Sigmoid colon (tissue), 7 donors: ENCODE measurements around the gene RNF10. TPM values are rescaled to one million over a fixed set of nuclear protein-coding genes. Genes with fewer than 3 reads are reported as not detected.

Experiments used
- DNase-seq: peaks from one replicate; pipeline ENCODE4 v3.0.0-alpha.2; 2019
- H3K27ac ChIP-seq, 4 donors: fragments of 200-600 bp; sonication (generic); one replicate each; pipeline ENCODE4 v1.5.1; 2016 to 2019; ENCODE audit warnings: mild to moderate bottlenecking in 1 of 4
- H3K27me3 ChIP-seq, 3 donors: fragments of 200-600 bp; sonication (generic); one replicate each; pipeline ENCODE4 v1.5.1; 2019; ENCODE audit warnings: mild to moderate bottlenecking in 1 of 3
- H3K36me3 ChIP-seq, 4 donors: fragments of 200-600 bp; sonication (generic); one replicate each; pipeline ENCODE4 v1.5.1; 2016 to 2019
- H3K4me1 ChIP-seq, 4 donors: fragments of 200-600 bp; sonication (generic); one replicate each; pipeline ENCODE4 v1.5.1; 2017 to 2019
- H3K4me3 ChIP-seq, 4 donors: fragments of 200-600 bp; sonication (generic); one replicate each; pipeline ENCODE4 v1.5.1; 2017 to 2019; ENCODE audit warnings: mild to moderate bottlenecking in 2 of 4, moderate library complexity in 1 of 4
- H3K9me3 ChIP-seq, 4 donors: fragments of 200-600 bp in 3 of 4; sonication (generic) in 3 of 4; one replicate each; pipeline versions ENCODE4 v1.5.1 to v1.6.1; 2013 to 2019
- CTCF ChIP-seq, 4 experiments: fragments of 450-650 bp in 3 of 4; fragments of 200-600 bp in 1 of 4; IDR thresholded peaks; one replicate each; pipeline ENCODE4 v1.5.1; 2016 to 2019; ENCODE audit warnings: antibody characterized with exemption in 4 of 4, mild to moderate bottlenecking in 3 of 4, moderate library complexity in 2 of 4
- EP300 ChIP-seq, 4 donors: sonication (generic); formaldehyde crosslinking; IDR thresholded peaks; one replicate each; pipeline ENCODE4 v1.6.1; 2017; ENCODE audit warnings: antibody characterized with exemption in 4 of 4
- POLR2A ChIP-seq, 2 donors: fragments of 450-650 bp; IDR thresholded peaks; one replicate each; pipeline ENCODE4 v1.6.1; 2016; ENCODE audit warnings: antibody characterized with exemption in 2 of 2, mild to moderate bottlenecking in 2 of 2, moderate library complexity in 2 of 2
- POLR2AphosphoS5 ChIP-seq, 4 donors: sonication (generic); formaldehyde crosslinking; IDR thresholded peaks; one replicate each; pipeline ENCODE4 v1.6.1; 2017; ENCODE audit warnings: antibody characterized with exemption in 4 of 4
- WGBS, 2 donors: extraction: QIAGEN DNeasy Blood & Tissue Kit; methylation state at CpG; one replicate each; pipeline ENCODE4 v1.1.7; 2013; 5-methylcytosine and 5-hydroxymethylcytosine counted together
- intact Hi-C: fragments of 100-400 bp; cut with DNase I; formaldehyde crosslinking; loops from one replicate; pipeline ENCODE4 v1.15.1; 2023
- polyA plus RNA-seq, 3 donors: library from polyadenylated mRNA; stranded (reverse); fragments of 200-250 nt; gene quantifications; one replicate each; pipeline ENCODE4 v1.2.3, GENCODE V29; 2013
- total RNA-seq, 4 donors: library from RNA; depleted of rRNA; stranded (reverse); fragments of >200 nt; gene quantifications; one replicate each; pipeline ENCODE4 v1.1.0, GENCODE V29; 2016
- donor health status: healthy with polysubstance abuse.
- donor health status: Bipolar disorder and iron deficiency.
- donor health status: healthy.

Gene RNF10
- total and polyA plus RNA-seq, 7 donors: 106 to 177 (median 115) TPM

- Histone ChIP-seq H3K36me3 (no peaks in the 10 kb centered on the region), H3K27me3 (no peaks in the 10 kb centered on the region), H3K4me3 (no peak overlapping the region), H3K4me1 (peaks cover 0 to 15% (median 15%) of the 10 kb centered on the region in 4 donors), H3K9me3 (no peaks in the 10 kb centered on the region), H3K27ac (peak overlapping the region in 1 of 4 donors; percentile 13)
- no peak for TF ChIP-seq POLR2AphosphoS5 (IDR thresholded peaks at IDR 0.05)
- TF ChIP-seq POLR2A (IDR thresholded peaks at IDR 0.05): no peak
- TF ChIP-seq CTCF (IDR thresholded peaks at IDR 0.05): no peak
- no peak for TF ChIP-seq EP300 (IDR thresholded peaks at IDR 0.05)
- DNase-seq: no peak
- intact Hi-C loops: no loop called here
- 96 to 97% methylated on average over 1 of the region's 1 CpG for WGBS, 2 donors
Measured at GRCh38 chr12:120588371-120588770, 54.2 kb downstream of the RNF10 start.

- Histone ChIP-seq H3K27me3 (no peaks in the 10 kb centered on the region), H3K27ac (peak overlapping the region in 1 of 4 donors; percentile 13), H3K9me3 (no peaks in the 10 kb centered on the region), H3K4me3 (no peak overlapping the region), H3K36me3 (no peaks in the 10 kb centered on the region), H3K4me1 (peaks cover 0 to 7% (median 7%) of the 10 kb centered on the region in 4 donors)
- intact Hi-C loops: no loop called here
- TF ChIP-seq EP300 (IDR thresholded peaks at IDR 0.05) (no peak), POLR2A (IDR thresholded peaks at IDR 0.05) (no peak), CTCF (IDR thresholded peaks at IDR 0.05) (no peak), POLR2AphosphoS5 (IDR thresholded peaks at IDR 0.05) (no peak)
- DNase-seq: no peak
- WGBS, 2 donors: 80 to 86% methylated on average over 17 of the region's 17 CpGs
Measured at GRCh38 chr12:120588948-120589930, 55.1 kb downstream of the RNF10 start.

GRCh38 chr12:120590741-120591407 is 56.7 kb downstream of the RNF10 start:
- WGBS, 2 donors: 19 to 61% methylated on average over 6 of the region's 6 CpGs
- H3K27me3 ChIP-seq: no peaks in the 10 kb centered on the region
- H3K4me1 ChIP-seq: no peaks in the 10 kb centered on the region
- DNase-seq: no peak
- H3K9me3 ChIP-seq: no peaks in the 10 kb centered on the region
- no peak overlapping the region for H3K27ac ChIP-seq
- no peak for TF ChIP-seq EP300 (IDR thresholded peaks at IDR 0.05)
- no peak for TF ChIP-seq POLR2AphosphoS5 (IDR thresholded peaks at IDR 0.05)
- TF ChIP-seq POLR2A (IDR thresholded peaks at IDR 0.05): no peak
- H3K4me3 ChIP-seq: no peak overlapping the region
- intact Hi-C loops: no loop called here
- H3K36me3 ChIP-seq: no peaks in the 10 kb centered on the region

- no peak overlapping the region for H3K4me3 ChIP-seq
- no peaks in the 10 kb centered on the region for H3K27me3 ChIP-seq
- H3K4me1 ChIP-seq: no peaks in the 10 kb centered on the region
- no peaks in the 10 kb centered on the region for H3K36me3 ChIP-seq
- TF ChIP-seq EP300 (IDR thresholded peaks at IDR 0.05) (no peak), POLR2AphosphoS5 (IDR thresholded peaks at IDR 0.05) (no peak), POLR2A (IDR thresholded peaks at IDR 0.05) (no peak), CTCF (IDR thresholded peaks at IDR 0.05) (no peak)
- no peak overlapping the region for H3K27ac ChIP-seq
- no peaks in the 10 kb centered on the region for H3K9me3 ChIP-seq
- 81 to 88% methylated on average over 8 of the region's 8 CpGs for WGBS, 2 donors
- intact Hi-C loops: no loop called here
- no peak for DNase-seq
Measured at GRCh38 chr12:120592121-120593049, 58.2 kb downstream of the RNF10 start.
